Fibroblast of peridontal ligament (primary cell): Measurements from ENCODE around the gene MZF1.
"Not testable (repeated sequence)": the region's sequence is repeated elsewhere in the genome, so short reads cannot be mapped to it uniquely, and the experiment has no call there.

Experiments used
- DNase-seq: peaks from one replicate; pipeline ENCODE4 v3.0.0-alpha.2; 2010; ENCODE audit errors: extremely low read depth

Gene MZF1

GRCh38 chr19:58572818-58573657 is at the start of gene MZF1:
MZF1 (minus strand) TSS chr19:58573335; CDS start chr19:58571389, 1,946 bp downstream.
- DNase-seq, result peak; percentile 100

GRCh38 chr19:58607213-58607612 is 34.1 kb upstream of the MZF1 start:
- DNase-seq, result not testable (repeated sequence)

GRCh38 chr19:58606251-58606896 is 33.2 kb upstream of the MZF1 start:
- DNase-seq, result not testable (repeated sequence)

- no peak for DNase-seq
These were observed 13.1 kb upstream of the MZF1 start for GRCh38 chr19:58586133-58586765.

- no peak for DNase-seq
These were observed 12.5 kb upstream of the MZF1 start for GRCh38 chr19:58585442-58586132.

GRCh38 chr19:58584498-58585441 is 11.6 kb upstream of the MZF1 start:
- no peak for DNase-seq

GRCh38 chr19:58582985-58583384 is 9.8 kb upstream of the MZF1 start:
- DNase-seq, result no peak

GRCh38 chr19:58581227-58582141 is 8.3 kb upstream of the MZF1 start:
- peak; percentile 90 for DNase-seq

GRCh38 chr19:58579473-58580142 is 6.5 kb upstream of the MZF1 start:
- DNase-seq, result no peak

GRCh38 chr19:58578012-58578925 is 5.1 kb upstream of the MZF1 start:
- DNase-seq, result no peak

GRCh38 chr19:58577581-58577980 is 4.4 kb upstream of the MZF1 start:
- not testable (repeated sequence) for DNase-seq

GRCh38 chr19:58575183-58576041 is 2.3 kb upstream of the MZF1 start:
- DNase-seq, result peak; percentile 90

GRCh38 chr19:58573658-58574164 is 576 bp upstream of the MZF1 start:
- DNase-seq, result no peak

- no peak for DNase-seq
These were observed 913 bp downstream of the MZF1 start for GRCh38 chr19:58572026-58572817.

GRCh38 chr19:58571575-58571947 is 1.6 kb downstream of the MZF1 start:
- DNase-seq, result no peak
